ENCODE results near the gene TARS2.

TARS2 gene

DNA sequence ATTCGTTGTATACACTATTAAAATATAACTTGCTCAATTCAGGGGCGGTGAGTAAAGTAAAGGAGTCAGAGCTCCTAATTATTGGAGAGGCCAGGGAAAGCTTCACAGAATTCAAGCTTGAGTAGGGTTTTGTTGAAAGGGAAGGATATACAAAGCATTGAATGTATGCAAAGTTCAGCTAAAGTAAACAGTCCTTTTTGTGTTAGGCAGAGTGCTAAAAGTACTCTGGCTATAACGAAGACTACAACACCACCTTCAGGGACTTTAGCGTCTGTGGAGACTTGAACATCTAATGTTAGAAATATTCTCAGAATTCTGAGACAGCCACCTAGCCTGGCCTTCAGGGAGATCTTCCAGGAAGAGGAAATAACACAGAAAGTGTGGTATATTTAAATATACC lies 29.4 kb downstream of the TARS2 start:
- H2BK15ac ChIP-seq (ENCODE audit: low read length), result no peak overlapping the region
- H2BK12ac ChIP-seq (ENCODE audit: low read length), result no peak overlapping the region
- no peak overlapping the region for H3K18ac ChIP-seq (ENCODE audit: low read length)
- no peak overlapping the region for H4K8ac ChIP-seq (ENCODE audit: low read depth, low read length)
- H3K9ac ChIP-seq (ENCODE audit: low read depth, low read length, poor library complexity), result no peak overlapping the region
- H4K91ac ChIP-seq (ENCODE audit: low read depth, low read length, poor library complexity), result no peak overlapping the region
- H3K36me3 ChIP-seq (replicated peaks in 1 of 2; ENCODE audit: control insufficient read depth in 2 of 2, insufficient read depth in 2 of 2, low read length in 2 of 2), result peaks cover 4 to 10% of the 10 kb centered on the region in 2 donors
- H3K27ac ChIP-seq (replicated peaks; ENCODE audit: low read length), result no peak overlapping the region
- H2BK5ac ChIP-seq (ENCODE audit: low read length), result no peak overlapping the region
- H3K4me1 ChIP-seq (ENCODE audit: control insufficient read depth in 2 of 2, insufficient read depth in 1 of 2, low read depth in 1 of 2, low read length in 2 of 2), result peaks cover 2 to 5% of the 10 kb centered on the region in 2 donors
- no peak overlapping the region for H3K4ac ChIP-seq (ENCODE audit: low read length)
- DNase-seq (ENCODE audit: low spot score), result no peak
- H3K4me3 ChIP-seq (ENCODE audit: low read length in 2 of 2), result peak overlapping the region in 1 of 2 donors; percentile 82
- no peak overlapping the region for H3K14ac ChIP-seq (ENCODE audit: low read length)
- H2AK5ac ChIP-seq (ENCODE audit: low read depth, low read length), result no peak overlapping the region
- H3K27me3 ChIP-seq (ENCODE audit: control insufficient read depth in 3 of 3, insufficient read depth in 3 of 3, low read depth in 1 of 3, low read length in 3 of 3), result no peaks in the 10 kb centered on the region
- H3K23ac ChIP-seq (ENCODE audit: low read depth, low read length, poor library complexity), result no peak overlapping the region
- no peaks in the 10 kb centered on the region for H3K79me1 ChIP-seq (ENCODE audit: low read depth, low read length)
- WGBS, 2 donors (ENCODE audit: extremely low coverage in 2 of 2, insufficient read length in 2 of 2, insufficient replicate concordance in 1 of 2), result no CpG with 5 or more reads among the region's 4 CpGs
- no peak overlapping the region for H2BK120ac ChIP-seq (ENCODE audit: low read depth, low read length)
- no peaks in the 10 kb centered on the region for H3K9me3 ChIP-seq (replicated peaks in 1 of 2; ENCODE audit: control insufficient read depth in 2 of 2, insufficient read depth in 1 of 2, low read depth in 1 of 2, low read length in 2 of 2)
- H3K4me2 ChIP-seq (ENCODE audit: insufficient read depth, low read length, poor library complexity, severe bottlenecking), result no peak overlapping the region
- peak overlapping the region; percentile 98 for H2AFZ ChIP-seq (ENCODE audit: low read length)

GRCh38 chr1:150521196-150521968 lies 34.2 kb downstream of the TARS2 start:
- Histone ChIP-seq H2BK5ac (ENCODE audit: low read length) (no peak overlapping the region), H3K79me1 (ENCODE audit: low read depth, low read length) (no peaks in the 10 kb centered on the region), H3K9me3 (replicated peaks in 1 of 2; ENCODE audit: control insufficient read depth in 2 of 2, insufficient read depth in 1 of 2, low read depth in 1 of 2, low read length in 2 of 2) (no peaks in the 10 kb centered on the region), H3K9ac (ENCODE audit: low read depth, low read length, poor library complexity) (no peak overlapping the region), H3K36me3 (replicated peaks in 1 of 2; ENCODE audit: control insufficient read depth in 2 of 2, insufficient read depth in 2 of 2, low read length in 2 of 2) (no peaks in the 10 kb centered on the region), H3K4me1 (ENCODE audit: control insufficient read depth in 2 of 2, insufficient read depth in 1 of 2, low read depth in 1 of 2, low read length in 2 of 2) (peaks cover under 1 to 3% of the 10 kb centered on the region in 2 donors), H3K18ac (ENCODE audit: low read length) (no peak overlapping the region), H3K4me2 (ENCODE audit: insufficient read depth, low read length, poor library complexity, severe bottlenecking) (no peak overlapping the region), H3K23ac (ENCODE audit: low read depth, low read length, poor library complexity) (no peak overlapping the region), H3K4ac (ENCODE audit: low read length) (no peak overlapping the region), H2BK120ac (ENCODE audit: low read depth, low read length) (no peak overlapping the region), H2BK12ac (ENCODE audit: low read length) (no peak overlapping the region), H2BK15ac (ENCODE audit: low read length) (no peak overlapping the region), H3K4me3 (ENCODE audit: low read length in 2 of 2) (no peak overlapping the region), H2AFZ (ENCODE audit: low read length) (no peak overlapping the region), H2AK5ac (ENCODE audit: low read depth, low read length) (no peak overlapping the region), H3K14ac (ENCODE audit: low read length) (no peak overlapping the region), H3K27me3 (ENCODE audit: control insufficient read depth in 3 of 3, insufficient read depth in 3 of 3, low read depth in 1 of 3, low read length in 3 of 3) (no peaks in the 10 kb centered on the region), H4K8ac (ENCODE audit: low read depth, low read length) (no peak overlapping the region), H4K91ac (ENCODE audit: low read depth, low read length, poor library complexity) (no peak overlapping the region), H3K27ac (replicated peaks; ENCODE audit: low read length) (no peak overlapping the region)
- no peak for DNase-seq (ENCODE audit: low spot score)
- no CpG with 5 or more reads among the region's 1 CpG for WGBS, 2 donors (ENCODE audit: extremely low coverage in 2 of 2, insufficient read length in 2 of 2, insufficient replicate concordance in 1 of 2)

GRCh38 chr1:150525348-150525747 lies 38.1 kb downstream of the TARS2 start:
- no peak overlapping the region for H3K9ac ChIP-seq (ENCODE audit: low read depth, low read length, poor library complexity)
- H2AFZ ChIP-seq (ENCODE audit: low read length), result no peak overlapping the region
- no peak overlapping the region for H3K4ac ChIP-seq (ENCODE audit: low read length)
- H2BK15ac ChIP-seq (ENCODE audit: low read length), result no peak overlapping the region
- no peaks in the 10 kb centered on the region for H3K4me1 ChIP-seq (ENCODE audit: control insufficient read depth in 2 of 2, insufficient read depth in 1 of 2, low read depth in 1 of 2, low read length in 2 of 2)
- no peak overlapping the region for H2BK5ac ChIP-seq (ENCODE audit: low read length)
- H3K79me1 ChIP-seq (ENCODE audit: low read depth, low read length), result no peaks in the 10 kb centered on the region
- DNase-seq (ENCODE audit: low spot score), result no peak
- H3K27me3 ChIP-seq (ENCODE audit: control insufficient read depth in 3 of 3, insufficient read depth in 3 of 3, low read depth in 1 of 3, low read length in 3 of 3), result no peaks in the 10 kb centered on the region
- H2AK5ac ChIP-seq (ENCODE audit: low read depth, low read length), result no peak overlapping the region
- H3K4me2 ChIP-seq (ENCODE audit: insufficient read depth, low read length, poor library complexity, severe bottlenecking), result no peak overlapping the region
- no peak overlapping the region for H3K14ac ChIP-seq (ENCODE audit: low read length)
- no CpG with 5 or more reads among the region's 3 CpGs for WGBS, 2 donors (ENCODE audit: extremely low coverage in 2 of 2, insufficient read length in 2 of 2, insufficient replicate concordance in 1 of 2)
- H4K91ac ChIP-seq (ENCODE audit: low read depth, low read length, poor library complexity), result no peak overlapping the region
- no peaks in the 10 kb centered on the region for H3K9me3 ChIP-seq (replicated peaks in 1 of 2; ENCODE audit: control insufficient read depth in 2 of 2, insufficient read depth in 1 of 2, low read depth in 1 of 2, low read length in 2 of 2)
- no peak overlapping the region for H3K27ac ChIP-seq (replicated peaks; ENCODE audit: low read length)
- H2BK120ac ChIP-seq (ENCODE audit: low read depth, low read length), result no peak overlapping the region
- H4K8ac ChIP-seq (ENCODE audit: low read depth, low read length), result no peak overlapping the region
- H3K23ac ChIP-seq (ENCODE audit: low read depth, low read length, poor library complexity), result no peak overlapping the region
- no peak overlapping the region for H3K18ac ChIP-seq (ENCODE audit: low read length)
- H3K4me3 ChIP-seq (ENCODE audit: low read length in 2 of 2), result no peak overlapping the region
- no peaks in the 10 kb centered on the region for H3K36me3 ChIP-seq (replicated peaks in 1 of 2; ENCODE audit: control insufficient read depth in 2 of 2, insufficient read depth in 2 of 2, low read length in 2 of 2)
- H2BK12ac ChIP-seq (ENCODE audit: low read length), result no peak overlapping the region

DNA sequence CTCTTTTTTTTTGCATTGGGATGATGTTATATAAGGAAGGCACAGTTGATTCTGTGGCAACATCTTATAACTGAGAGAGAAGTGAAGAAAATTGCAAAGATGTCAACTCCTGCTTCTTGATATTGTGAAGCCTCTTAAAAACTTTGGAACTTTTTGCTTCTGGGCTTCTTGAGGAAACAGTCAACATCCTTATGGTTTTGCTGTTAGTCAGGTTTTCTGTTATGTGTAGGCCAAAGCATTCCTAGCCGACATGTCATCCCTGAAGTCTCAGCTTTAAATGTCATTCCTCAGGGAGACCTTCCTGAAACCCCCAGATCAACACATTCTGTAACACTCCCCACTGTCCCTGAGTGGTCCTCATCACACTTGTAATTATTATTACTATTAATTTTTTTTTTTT lies 41.0 kb downstream of the TARS2 start:
- Histone ChIP-seq H2BK15ac (ENCODE audit: low read length) (no peak overlapping the region), H3K18ac (ENCODE audit: low read length) (no peak overlapping the region), H3K36me3 (replicated peaks in 1 of 2; ENCODE audit: control insufficient read depth in 2 of 2, insufficient read depth in 2 of 2, low read length in 2 of 2) (no peaks in the 10 kb centered on the region), H3K27ac (replicated peaks; ENCODE audit: low read length) (no peak overlapping the region), H3K23ac (ENCODE audit: low read depth, low read length, poor library complexity) (no peak overlapping the region), H4K91ac (ENCODE audit: low read depth, low read length, poor library complexity) (no peak overlapping the region), H4K8ac (ENCODE audit: low read depth, low read length) (no peak overlapping the region), H3K27me3 (ENCODE audit: control insufficient read depth in 3 of 3, insufficient read depth in 3 of 3, low read depth in 1 of 3, low read length in 3 of 3) (no peaks in the 10 kb centered on the region), H2AFZ (ENCODE audit: low read length) (no peak overlapping the region), H3K9ac (ENCODE audit: low read depth, low read length, poor library complexity) (no peak overlapping the region), H2BK5ac (ENCODE audit: low read length) (no peak overlapping the region), H3K4me2 (ENCODE audit: insufficient read depth, low read length, poor library complexity, severe bottlenecking) (no peak overlapping the region), H3K79me1 (ENCODE audit: low read depth, low read length) (no peaks in the 10 kb centered on the region), H3K4ac (ENCODE audit: low read length) (no peak overlapping the region), H2BK120ac (ENCODE audit: low read depth, low read length) (no peak overlapping the region), H2AK5ac (ENCODE audit: low read depth, low read length) (no peak overlapping the region), H3K4me1 (ENCODE audit: control insufficient read depth in 2 of 2, insufficient read depth in 1 of 2, low read depth in 1 of 2, low read length in 2 of 2) (peaks cover 0 to 3% of the 10 kb centered on the region in 2 donors), H3K14ac (ENCODE audit: low read length) (no peak overlapping the region), H3K4me3 (ENCODE audit: low read length in 2 of 2) (no peak overlapping the region), H2BK12ac (ENCODE audit: low read length) (no peak overlapping the region), H3K9me3 (replicated peaks in 1 of 2; ENCODE audit: control insufficient read depth in 2 of 2, insufficient read depth in 1 of 2, low read depth in 1 of 2, low read length in 2 of 2) (no peaks in the 10 kb centered on the region)
- no CpG with 5 or more reads among the region's 1 CpG for WGBS, 2 donors (ENCODE audit: extremely low coverage in 2 of 2, insufficient read length in 2 of 2, insufficient replicate concordance in 1 of 2)
- no peak for DNase-seq (ENCODE audit: low spot score)
